Progenitor cell of endocrine pancreas (in vitro differentiated cells): ENCODE data around the gene DGUOK. TPM values are rescaled to one million over a fixed set of nuclear protein-coding genes. Genes with fewer than 3 reads are reported as not detected.

Experiments used
- DNase-seq: peaks from one replicate; pipeline ENCODE4 v3.0.0; 2021; ENCODE audit warnings: low spot score; ENCODE audit not compliant: unreplicated experiment
- H3K27ac Mint-ChIP-seq: 2 replicates; pipeline ENCODE4 v1.8.0; 2021; ENCODE audit warnings: mild to moderate bottlenecking, moderate library complexity, mixed read lengths
- H3K27me3 Mint-ChIP-seq: 2 replicates; pipeline ENCODE4 v1.8.0; 2021; ENCODE audit warnings: mixed read lengths
- H3K36me3 Mint-ChIP-seq: 2 replicates; pipeline ENCODE4 v1.8.0; 2022; ENCODE audit warnings: mixed read lengths; ENCODE audit not compliant: insufficient read depth
- H3K4me1 Mint-ChIP-seq: 2 replicates; pipeline ENCODE4 v1.8.0; 2021; ENCODE audit warnings: low read depth, mixed read lengths
- H3K4me3 Mint-ChIP-seq: 2 replicates; pipeline ENCODE4 v1.8.0; 2021; ENCODE audit warnings: low read depth, mild to moderate bottlenecking, moderate library complexity, mixed read lengths
- H3K9me3 Mint-ChIP-seq: 2 replicates; pipeline ENCODE4 v1.8.0; 2021; ENCODE audit warnings: low read depth, mixed read lengths
- total RNA-seq: library from RNA; stranded (reverse); gene quantifications from 2 replicates; pipeline ENCODE4 v1.2.1, GENCODE V29; 2021
- TF ChIP-seq, protein P1 (sequence below): fragments of 200-600 bp; sonication (generic); IDR thresholded peaks from one replicate; pipeline ENCODE4 v1.5.0; 2021; ENCODE audit warnings: antibody characterized with exemption, mild to moderate bottlenecking; ENCODE audit not compliant: unreplicated experiment

Gene DGUOK
- total RNA-seq, 1 donor from 2014 or later = 63.8 TPM

DNA sequence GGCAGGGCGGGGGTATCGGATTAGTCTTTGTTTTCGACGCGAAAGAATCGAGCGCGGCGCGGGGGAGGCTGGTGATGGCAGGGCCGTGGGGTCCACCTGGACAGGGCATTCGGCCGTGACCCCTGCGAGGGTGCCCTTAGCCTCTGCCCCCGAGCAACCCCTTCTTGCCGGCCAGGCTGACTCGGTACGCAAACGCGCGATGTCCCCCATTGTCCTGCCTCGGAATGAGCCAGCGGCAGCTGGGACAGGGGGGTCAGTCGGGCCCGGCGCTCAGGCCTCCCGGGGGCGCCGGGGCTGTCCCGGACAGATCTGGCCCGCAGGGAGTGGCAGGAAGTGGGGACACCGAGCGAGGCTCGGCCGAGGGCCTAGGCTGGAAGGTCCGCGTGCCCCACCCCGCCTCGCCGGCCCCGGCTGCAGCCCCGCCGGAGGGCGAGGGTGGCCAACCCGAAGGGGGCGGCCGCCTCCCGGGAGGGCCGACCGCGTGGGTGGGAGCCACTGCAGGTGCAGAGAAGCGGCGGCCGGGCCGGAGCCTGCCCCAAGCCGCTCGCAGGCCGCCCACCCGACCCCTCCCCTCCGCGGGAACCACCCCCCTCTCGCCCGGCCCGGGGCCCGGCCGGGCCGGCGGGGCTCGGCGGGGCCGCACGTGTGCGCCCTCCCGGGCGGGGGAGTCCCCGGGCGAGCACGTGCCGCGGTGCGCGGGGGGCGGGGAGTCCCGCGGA is 57.7 kb downstream of the DGUOK start, which contains the start of gene TET3:
TSS of gene TET3 (plus strand) at position 708 of the 719 bp plus-strand sequence. CDS start 1,494 bp downstream, outside the sequence.
- Mint-ChIP-seq H3K27ac (peak within 1 kb of the TSS; percentile 99), H3K36me3 (peaks cover 8% of the 10 kb centered on the region), H3K4me1 (peaks cover 65% of the 10 kb centered on the region), H3K9me3 (no peaks in the 10 kb centered on the region), H3K4me3 (peak within 1 kb of the TSS; percentile 81), H3K27me3 (peaks cover 16% of the 10 kb centered on the region)
- TF ChIP-seq, protein P1, sequence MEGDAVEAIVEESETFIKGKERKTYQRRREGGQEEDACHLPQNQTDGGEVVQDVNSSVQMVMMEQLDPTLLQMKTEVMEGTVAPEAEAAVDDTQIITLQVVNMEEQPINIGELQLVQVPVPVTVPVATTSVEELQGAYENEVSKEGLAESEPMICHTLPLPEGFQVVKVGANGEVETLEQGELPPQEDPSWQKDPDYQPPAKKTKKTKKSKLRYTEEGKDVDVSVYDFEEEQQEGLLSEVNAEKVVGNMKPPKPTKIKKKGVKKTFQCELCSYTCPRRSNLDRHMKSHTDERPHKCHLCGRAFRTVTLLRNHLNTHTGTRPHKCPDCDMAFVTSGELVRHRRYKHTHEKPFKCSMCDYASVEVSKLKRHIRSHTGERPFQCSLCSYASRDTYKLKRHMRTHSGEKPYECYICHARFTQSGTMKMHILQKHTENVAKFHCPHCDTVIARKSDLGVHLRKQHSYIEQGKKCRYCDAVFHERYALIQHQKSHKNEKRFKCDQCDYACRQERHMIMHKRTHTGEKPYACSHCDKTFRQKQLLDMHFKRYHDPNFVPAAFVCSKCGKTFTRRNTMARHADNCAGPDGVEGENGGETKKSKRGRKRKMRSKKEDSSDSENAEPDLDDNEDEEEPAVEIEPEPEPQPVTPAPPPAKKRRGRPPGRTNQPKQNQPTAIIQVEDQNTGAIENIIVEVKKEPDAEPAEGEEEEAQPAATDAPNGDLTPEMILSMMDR = no peak
- peak; percentile 49 for DNase-seq

DNA sequence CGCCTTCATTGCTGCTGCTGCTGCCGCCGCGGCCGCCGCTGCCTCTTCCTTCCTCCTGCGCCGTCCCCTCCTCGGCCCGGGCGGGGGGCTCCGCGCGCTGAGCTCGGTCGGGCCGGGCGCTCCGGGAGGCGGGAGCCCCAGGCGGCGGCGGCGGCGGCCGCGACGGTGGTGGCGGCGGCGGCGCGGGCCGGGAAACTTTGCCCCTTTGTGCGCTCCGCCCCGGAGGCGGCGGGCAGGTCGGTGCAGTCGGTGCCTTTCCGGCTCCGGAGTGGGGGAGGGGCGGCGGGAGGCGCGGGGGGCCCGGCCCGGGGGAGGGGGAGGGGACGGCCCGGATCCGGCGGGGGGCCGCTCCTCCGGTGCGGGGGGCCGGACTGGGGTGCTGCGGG is 58.2 kb downstream of the DGUOK start:
- TF ChIP-seq, protein P1 = no peak
- no peaks in the 10 kb centered on the region for H3K9me3 Mint-ChIP-seq
- H3K4me1 Mint-ChIP-seq = peaks cover 68% of the 10 kb centered on the region
- peaks cover 10% of the 10 kb centered on the region for H3K27me3 Mint-ChIP-seq
- DNase-seq = peak; percentile 52
- H3K4me3 Mint-ChIP-seq = no peak overlapping the region
- no peak overlapping the region for H3K27ac Mint-ChIP-seq
- peaks cover 11% of the 10 kb centered on the region for H3K36me3 Mint-ChIP-seq

- peaks cover 14% of the 10 kb centered on the region for H3K36me3 Mint-ChIP-seq
- peaks cover 69% of the 10 kb centered on the region for H3K4me1 Mint-ChIP-seq
Measured at GRCh38 chr2:73985308-73986084, 58.8 kb downstream of the DGUOK start.

GRCh38 chr2:73986085-73986681 is 59.5 kb downstream of the DGUOK start:
- Mint-ChIP-seq H3K4me3 (peak overlapping the region; percentile 78), H3K4me1 (peaks cover 65% of the 10 kb centered on the region), H3K9me3 (no peaks in the 10 kb centered on the region), H3K36me3 (peaks cover 17% of the 10 kb centered on the region), H3K27ac (peak overlapping the region; percentile 85), H3K27me3 (peaks cover 5% of the 10 kb centered on the region)
- DNase-seq = no peak
- TF ChIP-seq, protein P1 = no peak

More at GRCh38 chr2:73985308-73986084, 58.8 kb downstream of the DGUOK start:
- Mint-ChIP-seq H3K27ac (peak overlapping the region; percentile 85), H3K9me3 (no peaks in the 10 kb centered on the region), H3K4me3 (peak overlapping the region; percentile 78), H3K27me3 (peaks cover 6% of the 10 kb centered on the region)
- DNase-seq = peak; percentile 37
- TF ChIP-seq, protein P1 = no peak
